K562 (cell line): ENCODE results near the gene CASP2. TPM values are rescaled to one million over a fixed set of nuclear protein-coding genes. Genes with fewer than 3 reads are reported as not detected.

Experiments used
- BRD4 ChIP-seq: fragments of 200-600 bp; sonication (generic); IDR thresholded peaks from 2 replicates; pipeline ENCODE4 v1.6.1; 2017; ENCODE audit warnings: inconsistent platforms
- CBX3 ChIP-seq, 2 experiments: IDR thresholded peaks; 1 replicate in 1 of 2; 2 replicates in 1 of 2; pipeline ENCODE4 v1.6.1; 2012; ENCODE audit warnings: inconsistent platforms in 2 of 2, low read length in 2 of 2, borderline replicate concordance in 1 of 2, control low read depth in 1 of 2
- LCOR ChIP-seq: sonication (generic); formaldehyde crosslinking; IDR thresholded peaks from 2 replicates; pipeline ENCODE4 v1.8.0; 2022; ENCODE audit warnings: mild to moderate bottlenecking, missing genetic modification reagents
- MAFK ChIP-seq: IDR thresholded peaks from 2 replicates; pipeline ENCODE4 v1.6.1; 2011; ENCODE audit warnings: low read length, improper control_type of control experiment
- MECOM ChIP-seq: fragments of 250-450 bp; sonication (Bioruptor Pico); IDR thresholded peaks from 2 replicates; pipeline ENCODE4 v1.8.0; 2022; ENCODE audit warnings: inconsistent platforms
- MYBL2 ChIP-seq, 2 experiments: fragments of 450-650 bp in 1 of 2; sonication (generic) in 1 of 2; formaldehyde crosslinking in 1 of 2; IDR thresholded peaks; 2 replicates each; pipeline versions ENCODE4 v1.6.1 to v1.8.1; 2017 to 2022; ENCODE audit warnings: borderline replicate concordance in 1 of 2, inconsistent platforms in 1 of 2, low read depth in 1 of 2, mild to moderate bottlenecking in 1 of 2, missing genetic modification reagents in 1 of 2, moderate library complexity in 1 of 2
- SETDB1 ChIP-seq: IDR thresholded peaks from one replicate; pipeline ENCODE4 v1.6.1; 2012; ENCODE audit warnings: low read length, control low read depth, inconsistent platforms
- SMARCB1 ChIP-seq: IDR thresholded peaks from 2 replicates; pipeline ENCODE4 v1.6.1; 2011; ENCODE audit warnings: improper control_type of control experiment, low read depth; ENCODE audit not compliant: insufficient read length
- VEZF1 ChIP-seq: fragments of 200-800 bp; sonication (Bioruptor generic); IDR thresholded peaks from 2 replicates; pipeline ENCODE4 v1.6.1; 2017; ENCODE audit warnings: missing genetic modification characterization, missing compliant biosample characterization
- ZNF316 ChIP-seq: fragments of 450-650 bp; IDR thresholded peaks from 2 replicates; pipeline ENCODE4 v1.6.1; 2016
- ZNF518B ChIP-seq: fragments of 250-450 bp; sonication (Bioruptor Pico); IDR thresholded peaks from 2 replicates; pipeline ENCODE4 v1.5.0; 2021; ENCODE audit warnings: mild to moderate bottlenecking, moderate library complexity
- ZNF584 ChIP-seq: fragments of 200-800 bp; sonication (Bioruptor generic); IDR thresholded peaks from 2 replicates; pipeline ENCODE4 v1.6.1; 2016; ENCODE audit warnings: low read depth, mild to moderate bottlenecking, missing genetic modification characterization, missing compliant biosample characterization
- polyA plus RNA-seq, 8 experiments: library from polyadenylated mRNA; depleted of rRNA in 4 of 8; stranded (reverse) in 5 of 8; unstranded in 3 of 8; fragments of >200 nt; fragmentation: Nextera tagmentation in 2 of 8; fragmentation: Illumina TruSeq in 1 of 8; extraction: Ambion mirVana in 2 of 8; extraction: Trizol in 1 of 8; gene quantifications; 2 replicates each; pipeline versions ENCODE4 v1.2.1 to v1.2.3, GENCODE V29; 2011 to 2014; ENCODE audit warnings: inconsistent platforms in 1 of 8, missing spikeins in 1 of 8
- total RNA-seq, 7 experiments: library from RNA; depleted of rRNA in 6 of 7; stranded (reverse); fragments of >200 nt in 6 of 7; fragmentation: Illumina TruSeq in 2 of 7; extraction: Trizol in 2 of 7; gene quantifications; 2 replicates each; pipeline versions ENCODE4 v1.2.1 to v1.2.3, GENCODE V29; 2011 to 2021; ENCODE audit warnings: low replicate concordance in 1 of 7
- TF ChIP-seq, protein P1 (sequence below): fragments of 250-450 bp; sonication (Bioruptor Pico); IDR thresholded peaks from 2 replicates; pipeline ENCODE4 v1.8.0; 2022; ENCODE audit warnings: inconsistent platforms
- TF ChIP-seq, protein P2 (sequence below): fragments of 250-450 bp; sonication (Bioruptor Pico); IDR thresholded peaks from 2 replicates; pipeline ENCODE4 v1.5.0; 2020; ENCODE audit warnings: mild to moderate bottlenecking, borderline replicate concordance
- TF ChIP-seq, protein P3 (sequence below): fragments of 450-650 bp; formaldehyde crosslinking; IDR thresholded peaks from 2 replicates; pipeline ENCODE4 v1.4.0; 2020; ENCODE audit warnings: mild to moderate bottlenecking, mixed read lengths

The CASP2 gene
- total and polyA plus RNA-seq, 9 of the 15 experiments (the other 6 are each of a cell fraction or from before 2014, with no cell fraction given), result 18.8 to 64.9 (median 24.1) TPM

DNA sequence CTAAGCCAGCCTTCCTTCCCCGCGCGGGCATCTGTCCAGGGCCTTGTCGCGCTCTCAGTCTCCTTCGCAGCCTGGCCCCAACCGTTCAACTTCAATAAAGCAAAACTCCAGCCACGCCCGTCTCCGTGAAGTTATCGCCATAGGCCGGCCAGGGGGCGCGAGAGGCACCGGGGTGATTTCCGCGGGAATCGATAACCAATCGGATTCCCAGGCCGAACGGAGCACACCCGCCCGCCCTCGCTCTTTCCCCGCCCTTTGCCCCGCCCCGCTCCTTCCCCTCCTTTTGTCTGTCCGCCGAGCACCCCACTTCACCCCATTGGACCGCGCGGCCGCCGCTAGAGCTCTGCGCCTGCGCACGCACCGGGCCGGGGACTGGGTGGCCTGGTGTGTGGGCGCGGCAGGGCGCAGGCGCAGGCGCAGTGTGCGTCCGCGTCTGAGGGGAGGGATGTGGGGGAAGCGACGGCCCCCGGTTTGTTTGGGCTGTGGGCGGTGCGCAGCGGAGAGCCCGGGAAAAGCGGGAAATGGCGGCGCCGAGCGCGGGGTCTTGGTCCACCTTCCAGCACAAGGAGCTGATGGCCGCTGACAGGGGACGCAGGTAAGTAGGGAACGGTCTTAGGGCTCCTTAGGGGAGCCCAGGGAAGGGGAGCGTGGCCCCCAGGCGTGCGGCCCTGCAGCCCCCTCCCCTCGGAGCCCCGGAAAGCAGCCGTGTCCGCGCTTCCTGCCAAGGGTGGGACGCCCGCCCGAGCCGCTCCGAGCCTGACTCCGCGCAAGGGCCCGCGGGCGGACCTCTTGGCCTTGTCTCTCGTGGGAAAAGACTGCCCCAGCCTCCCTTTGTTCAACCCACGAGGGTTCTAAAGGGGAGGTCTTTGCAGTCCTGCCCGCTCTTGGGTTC is at the start of gene CASP2 (continued):
- TF ChIP-seq, protein P1, sequence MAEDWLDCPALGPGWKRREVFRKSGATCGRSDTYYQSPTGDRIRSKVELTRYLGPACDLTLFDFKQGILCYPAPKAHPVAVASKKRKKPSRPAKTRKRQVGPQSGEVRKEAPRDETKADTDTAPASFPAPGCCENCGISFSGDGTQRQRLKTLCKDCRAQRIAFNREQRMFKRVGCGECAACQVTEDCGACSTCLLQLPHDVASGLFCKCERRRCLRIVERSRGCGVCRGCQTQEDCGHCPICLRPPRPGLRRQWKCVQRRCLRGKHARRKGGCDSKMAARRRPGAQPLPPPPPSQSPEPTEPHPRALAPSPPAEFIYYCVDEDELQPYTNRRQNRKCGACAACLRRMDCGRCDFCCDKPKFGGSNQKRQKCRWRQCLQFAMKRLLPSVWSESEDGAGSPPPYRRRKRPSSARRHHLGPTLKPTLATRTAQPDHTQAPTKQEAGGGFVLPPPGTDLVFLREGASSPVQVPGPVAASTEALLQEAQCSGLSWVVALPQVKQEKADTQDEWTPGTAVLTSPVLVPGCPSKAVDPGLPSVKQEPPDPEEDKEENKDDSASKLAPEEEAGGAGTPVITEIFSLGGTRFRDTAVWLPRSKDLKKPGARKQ (CRISPR knock-in tag), result peak; percentile 96
- TF ChIP-seq ZNF518B (CRISPR knock-in tag) (no peak), LCOR (CRISPR knock-in tag) (peak; percentile 99), MECOM (CRISPR knock-in tag) (peak; percentile 80), BRD4 (no peak), MAFK (0 out of 2 replicates have a peak, but pooled peaks have one; percentile 26), CBX3 (IDR thresholded peaks at IDR 0.05; ENCODE audit: borderline replicate concordance in 1 of 2, low read length in 2 of 2) (peak; percentile 92 to 99), MYBL2 (IDR thresholded peaks at IDR 0.05; ENCODE audit: low read depth) (peak; percentile 81), MYBL2 (CRISPR knock-in tag; IDR thresholded peaks at IDR 0.05; ENCODE audit: borderline replicate concordance) (no peak), SETDB1 (no peak), ZNF316 (0 out of 2 replicates have a peak, but pooled peaks have one; percentile 15), SMARCB1 (no peak), VEZF1 (peak; percentile 98), ZNF584 (CRISPR knock-in tag) (peak; percentile 33; the same call in 1 of the 2 replicates)
- TF ChIP-seq, protein P2, sequence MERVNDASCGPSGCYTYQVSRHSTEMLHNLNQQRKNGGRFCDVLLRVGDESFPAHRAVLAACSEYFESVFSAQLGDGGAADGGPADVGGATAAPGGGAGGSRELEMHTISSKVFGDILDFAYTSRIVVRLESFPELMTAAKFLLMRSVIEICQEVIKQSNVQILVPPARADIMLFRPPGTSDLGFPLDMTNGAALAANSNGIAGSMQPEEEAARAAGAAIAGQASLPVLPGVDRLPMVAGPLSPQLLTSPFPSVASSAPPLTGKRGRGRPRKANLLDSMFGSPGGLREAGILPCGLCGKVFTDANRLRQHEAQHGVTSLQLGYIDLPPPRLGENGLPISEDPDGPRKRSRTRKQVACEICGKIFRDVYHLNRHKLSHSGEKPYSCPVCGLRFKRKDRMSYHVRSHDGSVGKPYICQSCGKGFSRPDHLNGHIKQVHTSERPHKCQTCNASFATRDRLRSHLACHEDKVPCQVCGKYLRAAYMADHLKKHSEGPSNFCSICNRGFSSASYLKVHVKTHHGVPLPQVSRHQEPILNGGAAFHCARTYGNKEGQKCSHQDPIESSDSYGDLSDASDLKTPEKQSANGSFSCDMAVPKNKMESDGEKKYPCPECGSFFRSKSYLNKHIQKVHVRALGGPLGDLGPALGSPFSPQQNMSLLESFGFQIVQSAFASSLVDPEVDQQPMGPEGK (CRISPR knock-in tag), result no peak
- TF ChIP-seq, protein P3, sequence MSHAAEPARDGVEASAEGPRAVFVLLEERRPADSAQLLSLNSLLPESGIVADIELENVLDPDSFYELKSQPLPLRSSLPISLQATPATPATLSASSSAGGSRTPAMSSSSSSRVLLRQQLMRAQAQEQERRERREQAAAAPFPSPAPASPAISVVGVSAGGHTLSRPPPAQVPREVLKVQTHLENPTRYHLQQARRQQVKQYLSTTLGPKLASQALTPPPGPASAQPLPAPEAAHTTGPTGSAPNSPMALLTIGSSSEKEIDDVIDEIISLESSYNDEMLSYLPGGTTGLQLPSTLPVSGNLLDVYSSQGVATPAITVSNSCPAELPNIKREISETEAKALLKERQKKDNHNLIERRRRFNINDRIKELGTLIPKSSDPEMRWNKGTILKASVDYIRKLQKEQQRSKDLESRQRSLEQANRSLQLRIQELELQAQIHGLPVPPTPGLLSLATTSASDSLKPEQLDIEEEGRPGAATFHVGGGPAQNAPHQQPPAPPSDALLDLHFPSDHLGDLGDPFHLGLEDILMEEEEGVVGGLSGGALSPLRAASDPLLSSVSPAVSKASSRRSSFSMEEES, result no peak
